ENCODE measurements around the gene TRABD2A. TPM values are rescaled to one million over a fixed set of nuclear protein-coding genes. Genes with fewer than 3 reads are reported as not detected.

TRABD2A gene
- total and polyA plus RNA-seq, 9 of the 15 experiments (the other 6 are each of a cell fraction or from before 2014, with no cell fraction given) = 0.07 to 0.45 (median 0.25) TPM

GRCh38 chr2:84856787-84857186 is 24.1 kb downstream of the TRABD2A start (continued):
- no peak for TF ChIP-seq XRCC3 (IDR thresholded peaks at IDR 0.05)
- peak; percentile 80 for TF ChIP-seq JUND (IDR thresholded peaks at IDR 0.05; ENCODE audit: borderline replicate concordance, low read depth, low read length)
- peak; percentile 92 for TF ChIP-seq JUND (tag; IDR thresholded peaks at IDR 0.05; ENCODE audit: borderline replicate concordance, low read depth, low read length)
- no peak for TF ChIP-seq EP400 (IDR thresholded peaks at IDR 0.05)
- 0 out of 4 replicates have a peak, but pooled peaks of 1 of the 2 experiments have one; percentile 21 for TF ChIP-seq RCOR1 (IDR thresholded peaks at IDR 0.05; ENCODE audit: borderline replicate concordance in 1 of 2, low read depth in 2 of 2, low read length in 2 of 2)
- TF ChIP-seq IFI16 (CRISPR knock-in tag; IDR thresholded peaks at IDR 0.05) = no peak
- no peak for TF ChIP-seq ZNF561 (CRISPR knock-in tag; conservative IDR thresholded peaks at IDR 0.05)
- no peak for TF ChIP-seq TBP (optimal IDR thresholded peaks at IDR 0.05; ENCODE audit: low read depth, low read length)
- TF ChIP-seq ZBTB34 (CRISPR knock-in tag; IDR thresholded peaks at IDR 0.05) = no peak
- no peak for TF ChIP-seq C11orf30 (IDR thresholded peaks at IDR 0.05; ENCODE audit: low read depth)
- TF ChIP-seq BRF1 (IDR thresholded peaks at IDR 0.05; ENCODE audit: borderline replicate concordance, extremely low read depth, insufficient read length) = no peak
- no peak for TF ChIP-seq CTCFL (IDR thresholded peaks at IDR 0.05; ENCODE audit: borderline replicate concordance, insufficient read depth, low read depth, low read length, poor library complexity, severe bottlenecking)
- no peak for TF ChIP-seq ZNF232 (CRISPR knock-in tag; IDR thresholded peaks at IDR 0.05)
- peak; percentile 53 for TF ChIP-seq FOSL1 (tag; conservative IDR thresholded peaks at IDR 0.05)
- TF ChIP-seq BCLAF1 (IDR thresholded peaks at IDR 0.05; ENCODE audit: borderline replicate concordance in 1 of 2, control insufficient read depth in 1 of 2, low read depth in 2 of 2, low read length in 1 of 2) = no peak
- peak; percentile 99 for TF ChIP-seq ESRRA (IDR thresholded peaks at IDR 0.05; ENCODE audit: borderline replicate concordance, low read depth)
- no peak for TF ChIP-seq KHSRP (IDR thresholded peaks at IDR 0.05)
- no peak for TF ChIP-seq LCOR (CRISPR knock-in tag; IDR thresholded peaks at IDR 0.05)
